Measurements from ENCODE around the gene NRXN3. TPM values are rescaled to one million over a fixed set of nuclear protein-coding genes. Genes with fewer than 3 reads are reported as not detected.

NRXN3 gene
- total and polyA plus RNA-seq, 2 donors (not counting 1 experiment from before 2014, with no cell fraction given), result 0.83 to 34.6 TPM

- no peak overlapping the region for H3K4me2 ChIP-seq (ENCODE audit: extremely low read depth, insufficient read depth, low read length)
- H3K9ac ChIP-seq (ENCODE audit: insufficient read depth, low read length), result no peak overlapping the region
- TF ChIP-seq CTCF (conservative IDR thresholded peaks at IDR 0.05 in 1 of 2, IDR thresholded peaks at IDR 0.05 in 1 of 2; ENCODE audit: low read depth in 1 of 2, low read length in 2 of 2) (no peak), EZH2 (IDR thresholded peaks at IDR 0.05; ENCODE audit: low read length, missing control alignments) (no peak)
- H3K27ac ChIP-seq (ENCODE audit: insufficient read depth, low read length), result no peak overlapping the region
- no peaks in the 10 kb centered on the region for H3K36me3 ChIP-seq (ENCODE audit: control insufficient read depth, insufficient read depth, low read length)
- no peaks in the 10 kb centered on the region for H4K20me1 ChIP-seq (ENCODE audit: control insufficient read depth, extremely low read depth, insufficient read depth, low read length)
- no peaks in the 10 kb centered on the region for H3K9me3 ChIP-seq (ENCODE audit: control insufficient read depth, insufficient read depth, low read depth, low read length)
- no peaks in the 10 kb centered on the region for H3K79me2 ChIP-seq (ENCODE audit: control insufficient read depth, insufficient read depth, low read length)
- H3K4me3 ChIP-seq (replicated peaks in 1 of 4; ENCODE audit: control extremely low read depth in 1 of 4, insufficient read depth in 1 of 4, low read depth in 3 of 4, low read length in 4 of 4), result no peak overlapping the region
- H3K27me3 ChIP-seq (ENCODE audit: control insufficient read depth, insufficient read depth, low read length), result no peaks in the 10 kb centered on the region
- no peaks in the 10 kb centered on the region for H3K4me1 ChIP-seq (ENCODE audit: control insufficient read depth, extremely low read depth, insufficient read depth, low read length)
- no peak for DNase-seq (ENCODE audit: low read depth in 2 of 2)
- no peak overlapping the region for H2AFZ ChIP-seq (ENCODE audit: low read length)
Observed at GRCh38 chr14:79466938-79467527, 1296.9 kb downstream of the NRXN3 start.

- Histone ChIP-seq H2AFZ (ENCODE audit: low read length) (no peak overlapping the region), H3K4me2 (ENCODE audit: extremely low read depth, insufficient read depth, low read length) (no peak overlapping the region), H3K4me3 (replicated peaks in 1 of 4; ENCODE audit: control extremely low read depth in 1 of 4, insufficient read depth in 1 of 4, low read depth in 3 of 4, low read length in 4 of 4) (no peak overlapping the region), H3K79me2 (ENCODE audit: control insufficient read depth, insufficient read depth, low read length) (no peaks in the 10 kb centered on the region), H3K9me3 (ENCODE audit: control insufficient read depth, insufficient read depth, low read depth, low read length) (no peaks in the 10 kb centered on the region), H3K4me1 (ENCODE audit: control insufficient read depth, extremely low read depth, insufficient read depth, low read length) (no peaks in the 10 kb centered on the region), H3K27me3 (ENCODE audit: control insufficient read depth, insufficient read depth, low read length) (no peaks in the 10 kb centered on the region), H3K36me3 (ENCODE audit: control insufficient read depth, insufficient read depth, low read length) (no peaks in the 10 kb centered on the region), H4K20me1 (ENCODE audit: control insufficient read depth, extremely low read depth, insufficient read depth, low read length) (no peaks in the 10 kb centered on the region), H3K27ac (ENCODE audit: insufficient read depth, low read length) (no peak overlapping the region), H3K9ac (ENCODE audit: insufficient read depth, low read length) (no peak overlapping the region)
- peak in 1 of 2 donors; percentile 14 for DNase-seq (ENCODE audit: low read depth in 2 of 2)
- TF ChIP-seq EZH2 (IDR thresholded peaks at IDR 0.05; ENCODE audit: low read length, missing control alignments) (no peak), CTCF (conservative IDR thresholded peaks at IDR 0.05 in 1 of 2, IDR thresholded peaks at IDR 0.05 in 1 of 2; ENCODE audit: low read depth in 1 of 2, low read length in 2 of 2) (no peak)
Observed at GRCh38 chr14:79467835-79468234, 1297.7 kb downstream of the NRXN3 start.

DNA sequence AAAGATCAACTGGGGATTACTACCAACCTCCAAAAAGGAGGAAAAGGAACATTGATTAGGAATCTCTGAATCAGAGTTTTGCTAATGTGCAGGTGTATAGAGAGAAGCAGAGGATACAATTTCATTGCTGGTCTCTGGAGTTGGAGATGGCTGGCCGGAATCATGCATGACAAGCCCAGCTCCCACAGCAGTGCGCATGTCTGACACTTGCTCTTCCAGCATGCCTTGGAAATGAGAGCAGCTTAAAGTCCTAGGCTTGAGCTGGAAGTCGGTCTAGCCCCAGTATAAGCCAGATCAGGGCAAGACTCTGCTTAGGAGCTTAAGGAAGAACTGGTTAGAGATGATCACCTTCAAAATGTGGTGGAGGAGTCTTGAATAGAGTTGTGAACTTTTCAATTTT lies 1298.3 kb downstream of the NRXN3 start:
- no peaks in the 10 kb centered on the region for H3K36me3 ChIP-seq (ENCODE audit: control insufficient read depth, insufficient read depth, low read length)
- H3K9me3 ChIP-seq (ENCODE audit: control insufficient read depth, insufficient read depth, low read depth, low read length), result no peaks in the 10 kb centered on the region
- H3K27me3 ChIP-seq (ENCODE audit: control insufficient read depth, insufficient read depth, low read length), result no peaks in the 10 kb centered on the region
- H3K27ac ChIP-seq (ENCODE audit: insufficient read depth, low read length), result no peak overlapping the region
- H3K79me2 ChIP-seq (ENCODE audit: control insufficient read depth, insufficient read depth, low read length), result no peaks in the 10 kb centered on the region
- H3K4me3 ChIP-seq (replicated peaks in 1 of 4; ENCODE audit: control extremely low read depth in 1 of 4, insufficient read depth in 1 of 4, low read depth in 3 of 4, low read length in 4 of 4), result no peak overlapping the region
- no peak overlapping the region for H2AFZ ChIP-seq (ENCODE audit: low read length)
- no peaks in the 10 kb centered on the region for H4K20me1 ChIP-seq (ENCODE audit: control insufficient read depth, extremely low read depth, insufficient read depth, low read length)
- no peak for DNase-seq (ENCODE audit: low read depth in 2 of 2)
- H3K4me1 ChIP-seq (ENCODE audit: control insufficient read depth, extremely low read depth, insufficient read depth, low read length), result no peaks in the 10 kb centered on the region
- no peak overlapping the region for H3K4me2 ChIP-seq (ENCODE audit: extremely low read depth, insufficient read depth, low read length)
- no peak overlapping the region for H3K9ac ChIP-seq (ENCODE audit: insufficient read depth, low read length)
- TF ChIP-seq CTCF (conservative IDR thresholded peaks at IDR 0.05 in 1 of 2, IDR thresholded peaks at IDR 0.05 in 1 of 2; ENCODE audit: low read depth in 1 of 2, low read length in 2 of 2) (no peak), EZH2 (IDR thresholded peaks at IDR 0.05; ENCODE audit: low read length, missing control alignments) (no peak)

Measured in fibroblast of lung (primary cell).